Midbrain (tissue), 1 donor: Measurements from ENCODE around the gene MED1.
"Not testable (repeated sequence)": the region's sequence is repeated elsewhere in the genome, so short reads cannot be mapped to it uniquely, and the experiment has no call there.

Experiments
- DNase-seq: peaks from one replicate; lab custom pipeline; 2025; lab: John Stamatoyannopoulos, UW

The MED1 gene, protein sequence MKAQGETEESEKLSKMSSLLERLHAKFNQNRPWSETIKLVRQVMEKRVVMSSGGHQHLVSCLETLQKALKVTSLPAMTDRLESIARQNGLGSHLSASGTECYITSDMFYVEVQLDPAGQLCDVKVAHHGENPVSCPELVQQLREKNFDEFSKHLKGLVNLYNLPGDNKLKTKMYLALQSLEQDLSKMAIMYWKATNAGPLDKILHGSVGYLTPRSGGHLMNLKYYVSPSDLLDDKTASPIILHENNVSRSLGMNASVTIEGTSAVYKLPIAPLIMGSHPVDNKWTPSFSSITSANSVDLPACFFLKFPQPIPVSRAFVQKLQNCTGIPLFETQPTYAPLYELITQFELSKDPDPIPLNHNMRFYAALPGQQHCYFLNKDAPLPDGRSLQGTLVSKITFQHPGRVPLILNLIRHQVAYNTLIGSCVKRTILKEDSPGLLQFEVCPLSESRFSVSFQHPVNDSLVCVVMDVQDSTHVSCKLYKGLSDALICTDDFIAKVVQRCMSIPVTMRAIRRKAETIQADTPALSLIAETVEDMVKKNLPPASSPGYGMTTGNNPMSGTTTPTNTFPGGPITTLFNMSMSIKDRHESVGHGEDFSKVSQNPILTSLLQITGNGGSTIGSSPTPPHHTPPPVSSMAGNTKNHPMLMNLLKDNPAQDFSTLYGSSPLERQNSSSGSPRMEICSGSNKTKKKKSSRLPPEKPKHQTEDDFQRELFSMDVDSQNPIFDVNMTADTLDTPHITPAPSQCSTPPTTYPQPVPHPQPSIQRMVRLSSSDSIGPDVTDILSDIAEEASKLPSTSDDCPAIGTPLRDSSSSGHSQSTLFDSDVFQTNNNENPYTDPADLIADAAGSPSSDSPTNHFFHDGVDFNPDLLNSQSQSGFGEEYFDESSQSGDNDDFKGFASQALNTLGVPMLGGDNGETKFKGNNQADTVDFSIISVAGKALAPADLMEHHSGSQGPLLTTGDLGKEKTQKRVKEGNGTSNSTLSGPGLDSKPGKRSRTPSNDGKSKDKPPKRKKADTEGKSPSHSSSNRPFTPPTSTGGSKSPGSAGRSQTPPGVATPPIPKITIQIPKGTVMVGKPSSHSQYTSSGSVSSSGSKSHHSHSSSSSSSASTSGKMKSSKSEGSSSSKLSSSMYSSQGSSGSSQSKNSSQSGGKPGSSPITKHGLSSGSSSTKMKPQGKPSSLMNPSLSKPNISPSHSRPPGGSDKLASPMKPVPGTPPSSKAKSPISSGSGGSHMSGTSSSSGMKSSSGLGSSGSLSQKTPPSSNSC (N-terminal part only)

GRCh38 chr17:39450847-39451581 lies at the start of gene MED1:
TSS of gene MED1 (minus strand) at chr17:39451263. CDS start at chr17:39451062, 201 bp downstream.
- peak; percentile 90 for DNase-seq

DNA sequence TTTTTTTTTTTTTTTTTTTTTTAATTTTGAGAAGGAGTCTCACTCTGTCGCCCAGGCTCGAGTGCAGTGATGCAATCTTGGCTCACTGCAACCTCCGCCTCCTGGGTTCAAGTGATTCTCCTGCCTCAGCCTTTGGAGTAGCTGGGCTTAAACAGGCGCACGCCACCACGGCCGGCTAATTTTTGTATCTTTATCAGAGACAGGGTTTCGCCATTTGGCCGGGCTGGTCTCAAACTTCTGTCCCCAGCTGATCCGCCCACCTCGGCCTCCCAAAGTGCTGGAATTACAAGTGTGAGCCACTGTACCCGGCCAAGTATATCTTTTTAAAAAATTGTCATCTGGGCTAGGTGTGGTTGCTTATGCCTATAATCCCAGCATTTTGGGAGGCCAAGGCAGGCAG lies 45.9 kb upstream of the MED1 start:
- not testable (repeated sequence) for DNase-seq

GRCh38 chr17:39487946-39488345 lies 36.9 kb upstream of the MED1 start:
- no peak for DNase-seq

DNA sequence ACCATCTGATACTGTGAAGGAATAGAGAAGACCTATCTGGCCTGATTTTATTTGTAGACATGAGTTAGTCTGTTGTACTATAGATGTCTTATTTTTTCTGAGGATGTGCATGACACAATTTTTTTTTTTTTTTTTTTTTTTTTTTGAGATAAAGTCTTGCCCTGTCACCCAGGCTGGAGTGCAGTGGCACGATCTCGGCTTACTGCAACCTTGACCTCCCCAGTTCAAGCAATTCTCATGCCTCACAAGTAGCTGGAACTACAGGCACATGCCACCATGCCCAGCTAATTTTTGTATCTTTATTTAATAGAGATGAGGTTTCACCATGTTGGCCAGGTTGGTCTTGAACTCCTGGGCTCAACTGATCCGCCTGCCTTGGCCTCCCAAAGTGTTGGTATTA lies 36.4 kb upstream of the MED1 start:
- not testable (repeated sequence) for DNase-seq

- no peak for DNase-seq
Measured at GRCh38 chr17:39486242-39486641, 35.2 kb upstream of the MED1 start.

GRCh38 chr17:39485555-39485954 lies 34.5 kb upstream of the MED1 start:
- DNase-seq, result no peak

- no peak for DNase-seq
Measured at GRCh38 chr17:39484178-39484577, 33.1 kb upstream of the MED1 start.

DNA sequence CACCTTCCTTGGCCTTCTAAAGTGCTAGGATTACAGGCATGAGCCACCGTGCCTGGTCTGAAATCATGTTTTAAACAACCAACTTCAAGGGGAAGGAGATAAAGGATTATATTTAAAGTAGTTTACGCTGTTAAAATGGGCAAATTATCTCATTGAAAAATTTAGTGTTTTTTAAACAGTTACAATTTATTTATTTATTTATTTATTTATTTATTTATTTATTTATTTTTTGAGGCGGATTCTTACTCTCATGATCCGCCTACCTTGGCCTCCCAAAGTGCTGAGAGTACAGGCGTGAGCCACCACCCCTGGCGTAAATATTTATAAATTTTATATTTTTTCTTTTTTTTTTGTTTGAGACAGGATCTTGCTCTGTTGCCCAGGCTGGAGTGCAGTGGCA lies 32.4 kb upstream of the MED1 start:
- DNase-seq, result no peak

GRCh38 chr17:39479631-39480030 lies 28.6 kb upstream of the MED1 start:
- not testable (repeated sequence) for DNase-seq

GRCh38 chr17:39473310-39473709 lies 22.2 kb upstream of the MED1 start:
- no peak for DNase-seq

DNA sequence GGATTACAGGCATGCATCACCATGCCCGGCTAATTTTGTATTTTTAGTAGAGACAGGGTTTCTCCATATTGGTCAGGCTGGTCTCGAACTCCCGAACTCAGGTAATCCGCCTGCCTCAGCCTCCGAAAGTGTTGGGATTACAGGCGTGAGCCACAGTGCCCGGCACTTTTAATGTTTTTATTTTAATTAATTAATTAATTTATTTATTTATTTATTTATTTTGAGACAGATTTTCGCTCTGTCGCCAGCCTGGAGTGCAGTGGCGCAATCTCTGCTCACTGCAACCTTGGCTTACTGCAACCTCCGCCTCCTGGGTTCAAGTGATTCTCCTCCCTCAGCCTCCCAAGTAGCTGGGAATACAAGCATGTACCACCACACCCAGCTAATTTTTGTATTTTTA lies 17.5 kb upstream of the MED1 start:
- DNase-seq, result not testable (repeated sequence)

DNA sequence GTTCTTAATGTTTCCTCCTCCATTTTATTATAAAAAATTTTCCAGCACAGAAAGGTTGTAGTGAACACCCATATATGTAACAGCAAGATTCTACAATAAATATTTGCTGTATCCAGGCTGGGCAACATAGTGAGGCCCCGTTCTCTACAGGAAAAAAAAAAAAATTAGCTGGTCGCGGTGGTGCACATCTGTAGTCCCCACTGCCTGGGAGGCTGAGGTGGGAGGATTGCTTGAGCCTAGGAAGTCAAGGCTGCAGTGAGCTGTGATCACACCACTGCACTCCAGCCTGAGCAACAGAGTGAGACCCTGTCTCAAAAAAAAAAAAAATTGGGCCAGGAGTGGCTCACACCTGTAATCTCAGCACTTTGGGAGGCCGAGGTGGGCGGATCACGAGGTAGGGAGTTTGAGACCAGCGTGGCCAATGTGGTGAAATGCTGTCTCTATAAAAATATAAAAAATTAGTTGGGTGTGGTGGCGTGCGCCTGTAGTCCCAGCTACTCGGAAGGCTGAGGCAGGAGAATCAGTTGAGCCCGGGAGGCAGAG lies 13.6 kb upstream of the MED1 start:
- DNase-seq, result not testable (repeated sequence)

GRCh38 chr17:39462631-39463375 lies 11.7 kb upstream of the MED1 start:
- no peak for DNase-seq

DNA sequence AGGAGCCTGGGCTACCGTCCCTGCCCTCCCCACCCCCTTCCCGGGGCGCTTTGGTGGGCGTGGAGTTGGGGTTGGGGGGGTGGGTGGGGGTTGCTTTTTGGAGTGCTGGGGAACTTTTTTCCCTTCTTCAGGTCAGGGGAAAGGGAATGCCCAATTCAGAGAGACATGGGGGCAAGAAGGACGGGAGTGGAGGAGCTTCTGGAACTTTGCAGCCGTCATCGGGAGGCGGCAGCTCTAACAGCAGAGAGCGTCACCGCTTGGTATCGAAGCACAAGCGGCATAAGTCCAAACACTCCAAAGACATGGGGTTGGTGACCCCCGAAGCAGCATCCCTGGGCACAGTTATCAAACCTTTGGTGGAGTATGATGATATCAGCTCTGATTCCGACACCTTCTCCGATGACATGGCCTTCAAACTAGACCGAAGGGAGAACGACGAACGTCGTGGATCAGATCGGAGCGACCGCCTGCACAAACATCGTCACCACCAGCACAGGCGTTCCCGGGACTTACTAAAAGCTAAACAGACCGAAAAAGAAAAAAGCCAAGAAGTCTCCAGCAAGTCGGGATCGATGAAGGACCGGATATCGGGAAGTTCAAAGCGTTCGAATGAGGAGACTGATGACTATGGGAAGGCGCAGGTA lies 11.0 kb upstream of the MED1 start:
- DNase-seq, result peak; percentile 46

GRCh38 chr17:39461113-39461925 lies 10.3 kb upstream of the MED1 start, which contains the start of gene CDK12:
TSS of gene CDK12 (plus strand) at chr17:39461486. CDS start at chr17:39462072, 586 bp downstream.
- DNase-seq, result peak; percentile 97

DNA sequence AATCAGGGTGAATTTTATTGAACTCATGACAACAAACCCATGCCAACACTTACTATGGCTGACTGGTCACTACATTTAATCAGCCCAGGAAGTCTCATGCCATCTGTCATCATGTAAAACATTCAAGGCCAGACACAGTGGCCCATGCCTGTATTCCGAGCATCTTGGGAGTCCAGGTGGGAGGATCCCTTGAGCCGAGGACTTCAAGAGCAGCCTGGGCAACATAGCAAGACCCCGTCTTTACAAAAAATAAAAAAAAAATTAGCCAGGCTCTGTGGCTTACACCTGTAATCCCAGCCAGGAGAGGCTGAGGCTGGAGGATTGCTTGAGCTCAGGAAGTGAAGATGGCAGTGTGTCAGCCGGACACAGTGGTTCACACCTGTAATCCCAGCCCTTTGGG lies 4.9 kb upstream of the MED1 start:
- DNase-seq, result no peak

GRCh38 chr17:39450051-39450450 lies 1.0 kb downstream of the MED1 start:
- DNase-seq, result no peak

DNA sequence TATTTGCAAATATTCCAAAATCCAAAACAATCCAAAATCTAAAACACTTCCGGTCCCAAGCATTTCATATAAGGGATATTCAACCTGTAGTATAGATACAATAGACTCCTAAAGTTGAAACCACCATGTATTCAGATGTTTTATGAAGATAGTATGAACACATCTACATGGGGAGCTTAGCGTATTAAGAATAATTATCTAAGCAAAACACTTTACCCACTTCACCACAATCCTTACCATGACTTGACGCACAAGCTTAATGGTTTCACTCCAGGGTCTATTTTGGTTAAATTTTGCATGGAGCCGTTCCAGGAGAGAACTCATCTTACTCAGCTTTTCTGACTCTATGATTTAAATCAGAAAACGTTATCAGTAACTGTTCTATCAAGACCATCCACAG lies 3.5 kb downstream of the MED1 start:
- no peak for DNase-seq

DNA sequence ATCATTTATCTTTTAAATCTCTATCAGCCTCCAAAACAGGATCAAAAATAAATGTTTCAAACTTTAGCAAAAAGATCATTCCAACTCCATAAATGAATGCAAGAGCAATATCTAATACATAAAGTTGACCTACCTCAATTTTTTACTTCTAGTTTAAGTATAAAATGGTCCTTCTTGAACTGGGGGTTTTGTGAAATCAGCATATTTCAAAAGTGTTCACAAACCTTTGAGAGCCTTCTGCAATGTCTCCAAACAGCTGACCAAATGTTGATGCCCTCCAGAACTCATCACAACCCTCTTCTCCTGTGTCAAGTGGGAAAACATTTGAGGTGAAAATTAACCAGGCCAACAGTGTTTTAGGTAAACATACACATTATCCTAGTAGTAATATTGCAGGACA lies 7.7 kb downstream of the MED1 start:
- DNase-seq, result no peak
